ENCODE results near the gene FOXD4L1. TPM values are rescaled to one million over a fixed set of nuclear protein-coding genes. Genes with fewer than 3 reads are reported as not detected.
"Not testable (repeated sequence)": the region's sequence is repeated elsewhere in the genome, so short reads cannot be mapped to it uniquely, and the experiment has no call there.

Gene FOXD4L1
- total and polyA plus RNA-seq, 10 of the 15 experiments (the other 5 are each of a cell fraction or from before 2014, with no cell fraction given): 0.03 to 0.11 (median 0.08) TPM; not detected in 6

- CTCF ChIA-PET, FAIRE-seq: not testable (repeated sequence)
Measured at GRCh38 chr2:113528904-113529303, 30.4 kb downstream of the FOXD4L1 start.

GRCh38 chr2:113532991-113533390, 34.5 kb downstream of the FOXD4L1 start:
- BruUV-seq (replicated peaks); SMC1A ChIA-PET (ENCODE audit: uncharacterized antibody, unreplicated experiment); H3K4me2 ChIP-seq (ENCODE audit: control insufficient read depth, insufficient read depth); H3K36me3 ChIP-seq (ENCODE audit: control insufficient read depth in 2 of 2, insufficient read depth in 2 of 2, low read length in 1 of 2); H3K4me3 ChIP-seq; CTCF ChIA-PET; in situ Hi-C loops (cut with MboI); POLR2A ChIA-PET; H3K9ac ChIP-seq (ENCODE audit: control insufficient read depth, insufficient read depth, low read length); H3K9me3 ChIP-seq (replicated peaks; ENCODE audit: control insufficient read depth, insufficient read depth, low read length); H3K27me3 ChIP-seq (replicated peaks in 1 of 2; ENCODE audit: control insufficient read depth in 2 of 2, insufficient read depth in 2 of 2, low read length in 1 of 2); RAD21 ChIA-PET (ENCODE audit: unreplicated experiment); H4K20me1 ChIP-seq (ENCODE audit: control insufficient read depth, insufficient read depth); FAIRE-seq; H2AFZ ChIP-seq (ENCODE audit: control insufficient read depth, low read depth, low read length); H3K27ac ChIP-seq (ENCODE audit: control insufficient read depth, insufficient read depth); ATAC-seq; H3K4me1 ChIP-seq (ENCODE audit: control insufficient read depth, insufficient read depth, low read length); DNase-seq (ENCODE audit: low read depth, low spot score); intact Hi-C loops (cut with micrococcal nuclease; ENCODE audit: unreplicated experiment); H3K79me2 ChIP-seq (ENCODE audit: control insufficient read depth, insufficient read depth, low read length): not testable (repeated sequence)
- no CpG with 5 or more reads among the region's 4 CpGs for WGBS (ENCODE audit: insufficient coverage, insufficient replicate concordance, low lambda C conversion rate, missing lambda C conversion rate)

More at GRCh38 chr2:113528904-113529303, 30.4 kb downstream of the FOXD4L1 start:
- BruUV-seq (replicated peaks); H4K20me1 ChIP-seq (ENCODE audit: control insufficient read depth, insufficient read depth); ATAC-seq; H3K36me3 ChIP-seq (ENCODE audit: control insufficient read depth in 2 of 2, insufficient read depth in 2 of 2, low read length in 1 of 2); H2AFZ ChIP-seq (ENCODE audit: control insufficient read depth, low read depth, low read length); H3K4me1 ChIP-seq (ENCODE audit: control insufficient read depth, insufficient read depth, low read length); in situ Hi-C loops (cut with MboI); H3K9me3 ChIP-seq (replicated peaks; ENCODE audit: control insufficient read depth, insufficient read depth, low read length); H3K4me2 ChIP-seq (ENCODE audit: control insufficient read depth, insufficient read depth); DNase-seq (ENCODE audit: low read depth, low spot score); SMC1A ChIA-PET (ENCODE audit: uncharacterized antibody, unreplicated experiment); H3K27ac ChIP-seq (ENCODE audit: control insufficient read depth, insufficient read depth); H3K27me3 ChIP-seq (replicated peaks in 1 of 2; ENCODE audit: control insufficient read depth in 2 of 2, insufficient read depth in 2 of 2, low read length in 1 of 2); H3K79me2 ChIP-seq (ENCODE audit: control insufficient read depth, insufficient read depth, low read length); H3K4me3 ChIP-seq; H3K9ac ChIP-seq (ENCODE audit: control insufficient read depth, insufficient read depth, low read length); POLR2A ChIA-PET; intact Hi-C loops (cut with micrococcal nuclease; ENCODE audit: unreplicated experiment): not testable (repeated sequence)
- RAD21 ChIA-PET (ENCODE audit: unreplicated experiment): interaction anchor here (1.1 kb wide), 1 partner anchor 171 kb away, joined by 4 read pairs; no protein-coding TSS in a partner anchor
- 67% methylated on average over 3 of the region's 3 CpGs for WGBS (ENCODE audit: insufficient coverage, insufficient replicate concordance, low lambda C conversion rate, missing lambda C conversion rate)

GRCh38 chr2:113536573-113536972, 38.1 kb downstream of the FOXD4L1 start:
- H3K27ac ChIP-seq (ENCODE audit: control insufficient read depth, insufficient read depth); H3K4me2 ChIP-seq (ENCODE audit: control insufficient read depth, insufficient read depth); FAIRE-seq; H3K9ac ChIP-seq (ENCODE audit: control insufficient read depth, insufficient read depth, low read length); intact Hi-C loops (cut with micrococcal nuclease; ENCODE audit: unreplicated experiment); in situ Hi-C loops (cut with MboI); H3K79me2 ChIP-seq (ENCODE audit: control insufficient read depth, insufficient read depth, low read length); H3K4me3 ChIP-seq; BruUV-seq (replicated peaks); H3K36me3 ChIP-seq (ENCODE audit: control insufficient read depth in 2 of 2, insufficient read depth in 2 of 2, low read length in 1 of 2); H4K20me1 ChIP-seq (ENCODE audit: control insufficient read depth, insufficient read depth); ATAC-seq; H3K9me3 ChIP-seq (replicated peaks; ENCODE audit: control insufficient read depth, insufficient read depth, low read length); H2AFZ ChIP-seq (ENCODE audit: control insufficient read depth, low read depth, low read length); POLR2A ChIA-PET; RAD21 ChIA-PET (ENCODE audit: unreplicated experiment); H3K4me1 ChIP-seq (ENCODE audit: control insufficient read depth, insufficient read depth, low read length); H3K27me3 ChIP-seq (replicated peaks in 1 of 2; ENCODE audit: control insufficient read depth in 2 of 2, insufficient read depth in 2 of 2, low read length in 1 of 2); DNase-seq (ENCODE audit: low read depth, low spot score); CTCF ChIA-PET; SMC1A ChIA-PET (ENCODE audit: uncharacterized antibody, unreplicated experiment): not testable (repeated sequence)
- 66% methylated on average over 6 of the region's 6 CpGs for WGBS (ENCODE audit: insufficient coverage, insufficient replicate concordance, low lambda C conversion rate, missing lambda C conversion rate)

GRCh38 chr2:113540834-113541203, 42.4 kb downstream of the FOXD4L1 start:
- DNase-seq (ENCODE audit: low read depth, low spot score); in situ Hi-C loops (cut with MboI); intact Hi-C loops (cut with micrococcal nuclease; ENCODE audit: unreplicated experiment): not testable (repeated sequence)

More at GRCh38 chr2:113540834-113541203, 42.4 kb downstream of the FOXD4L1 start:
- BruUV-seq (replicated peaks); RAD21 ChIA-PET (ENCODE audit: unreplicated experiment); SMC1A ChIA-PET (ENCODE audit: uncharacterized antibody, unreplicated experiment); H3K4me3 ChIP-seq; H3K4me2 ChIP-seq (ENCODE audit: control insufficient read depth, insufficient read depth); H3K4me1 ChIP-seq (ENCODE audit: control insufficient read depth, insufficient read depth, low read length); FAIRE-seq; CTCF ChIA-PET; H3K9ac ChIP-seq (ENCODE audit: control insufficient read depth, insufficient read depth, low read length); H3K9me3 ChIP-seq (replicated peaks; ENCODE audit: control insufficient read depth, insufficient read depth, low read length); H3K79me2 ChIP-seq (ENCODE audit: control insufficient read depth, insufficient read depth, low read length); H3K36me3 ChIP-seq (ENCODE audit: control insufficient read depth in 2 of 2, insufficient read depth in 2 of 2, low read length in 1 of 2); H3K27ac ChIP-seq (ENCODE audit: control insufficient read depth, insufficient read depth); H3K27me3 ChIP-seq (replicated peaks in 1 of 2; ENCODE audit: control insufficient read depth in 2 of 2, insufficient read depth in 2 of 2, low read length in 1 of 2); H4K20me1 ChIP-seq (ENCODE audit: control insufficient read depth, insufficient read depth); H2AFZ ChIP-seq (ENCODE audit: control insufficient read depth, low read depth, low read length); POLR2A ChIA-PET: not testable (repeated sequence)
- ATAC-seq: peak; percentile 24; the same call in 2 of the 3 replicates
- 14% methylated on average over 2 of the region's 5 CpGs for WGBS (ENCODE audit: insufficient coverage, insufficient replicate concordance, low lambda C conversion rate, missing lambda C conversion rate)
